NB4 (cell line): ENCODE results near the gene CHCHD5.
"Not testable (repeated sequence)": the region's sequence is repeated elsewhere in the genome, so short reads cannot be mapped to it uniquely, and the experiment has no call there.

Source experiments
- CTCF ChIP-seq: IDR thresholded peaks from one replicate; pipeline ENCODE4 v1.5.1; 2012; ENCODE audit warnings: low read depth, low read length
- MAX ChIP-seq: IDR thresholded peaks from 2 replicates; pipeline ENCODE4 v1.6.1; 2011; ENCODE audit warnings: low read depth, low read length
- MYC ChIP-seq: IDR thresholded peaks from 2 replicates; pipeline ENCODE4 v1.6.1; 2011; ENCODE audit warnings: low read depth, low read length
- POLR2A ChIP-seq: IDR thresholded peaks from 2 replicates; pipeline ENCODE4 v1.6.1; 2011; ENCODE audit warnings: mild to moderate bottlenecking; ENCODE audit not compliant: insufficient read length; ENCODE audit errors: extremely low read depth

GRCh38 chr2:112536665-112537064 lies 47.7 kb upstream of the CHCHD5 start:
- not testable (repeated sequence) for TF ChIP-seq MAX, POLR2A, CTCF, MYC
